ENCODE data around the gene C14orf132.

DNA sequence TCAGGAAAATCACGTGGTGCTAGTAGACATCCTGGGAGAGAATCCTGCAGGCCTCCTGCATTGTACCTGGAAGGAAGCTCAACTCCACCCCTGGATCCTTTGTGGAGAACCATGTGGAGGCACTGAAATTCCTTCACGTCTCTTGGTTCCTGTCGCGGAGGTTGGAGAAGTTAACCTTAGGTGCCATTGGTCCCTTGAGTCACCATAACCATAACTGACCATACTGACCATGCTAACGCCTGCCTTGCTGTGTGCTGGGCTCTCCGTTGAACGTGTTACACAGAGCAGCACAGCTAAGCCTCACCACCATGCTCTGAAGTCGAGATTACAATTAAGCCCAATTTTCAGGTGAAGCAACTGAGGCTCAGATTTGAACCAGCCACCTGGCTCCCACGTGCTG lies 18.6 kb downstream of the C14orf132 start:
- TF ChIP-seq POLR2A (IDR thresholded peaks at IDR 0.05; ENCODE audit: low read depth, low read length) (no peak), POLR2AphosphoS5 (IDR thresholded peaks at IDR 0.05; ENCODE audit: low read depth, low read length) (no peak)

Measured in GM12892 (cell line).